ENCODE results near the gene CTTNBP2NL.
A peak's percentile ranks its signal among the peaks of the same experiment; 100 is the strongest.

The CTTNBP2NL gene

GRCh38 chr1:112505400-112505785 is 109.4 kb downstream of the CTTNBP2NL start:
- FAIRE-seq, result no peak
- DNase-seq (ENCODE audit: low spot score), result no peak

GRCh38 chr1:112505878-112506277 is 109.9 kb downstream of the CTTNBP2NL start:
- FAIRE-seq (no peak), DNase-seq (ENCODE audit: low spot score) (no peak)

- no peak for DNase-seq (ENCODE audit: low spot score)
- no peak for FAIRE-seq
Measured at GRCh38 chr1:112506306-112506705, 110.3 kb downstream of the CTTNBP2NL start.

- DNase-seq (ENCODE audit: low spot score), result no peak
- no peak for FAIRE-seq
Measured at GRCh38 chr1:112506731-112507130, 110.7 kb downstream of the CTTNBP2NL start.

- FAIRE-seq (no peak), DNase-seq (ENCODE audit: low spot score) (no peak)
Measured at GRCh38 chr1:112507336-112507735, 111.3 kb downstream of the CTTNBP2NL start.

GRCh38 chr1:112507921-112508277 is 111.9 kb downstream of the CTTNBP2NL start:
- FAIRE-seq (no peak), DNase-seq (ENCODE audit: low spot score) (no peak)

GRCh38 chr1:112508278-112509004 is 112.4 kb downstream of the CTTNBP2NL start, which contains the start of gene WNT2B:
Gene WNT2B (plus strand): TSS chr1:112508965. CDS start chr1:112509263, 298 bp downstream.
- FAIRE-seq (peak; percentile 27), DNase-seq (ENCODE audit: low spot score) (no peak)

- DNase-seq (ENCODE audit: low spot score), result no peak
Measured at GRCh38 chr1:112509005-112509659, 113.1 kb downstream of the CTTNBP2NL start.

GRCh38 chr1:112509660-112510178 is 113.7 kb downstream of the CTTNBP2NL start:
- no peak for FAIRE-seq

More at GRCh38 chr1:112509005-112509659, 113.1 kb downstream of the CTTNBP2NL start:
- FAIRE-seq, result no peak

GRCh38 chr1:112510340-112510739 is 114.3 kb downstream of the CTTNBP2NL start:
- FAIRE-seq (no peak), DNase-seq (ENCODE audit: low spot score) (no peak)

More at GRCh38 chr1:112509660-112510178, 113.7 kb downstream of the CTTNBP2NL start:
- DNase-seq (ENCODE audit: low spot score), result no peak
